ENCODE results near the gene GATA1.

The GATA1 gene

DNA sequence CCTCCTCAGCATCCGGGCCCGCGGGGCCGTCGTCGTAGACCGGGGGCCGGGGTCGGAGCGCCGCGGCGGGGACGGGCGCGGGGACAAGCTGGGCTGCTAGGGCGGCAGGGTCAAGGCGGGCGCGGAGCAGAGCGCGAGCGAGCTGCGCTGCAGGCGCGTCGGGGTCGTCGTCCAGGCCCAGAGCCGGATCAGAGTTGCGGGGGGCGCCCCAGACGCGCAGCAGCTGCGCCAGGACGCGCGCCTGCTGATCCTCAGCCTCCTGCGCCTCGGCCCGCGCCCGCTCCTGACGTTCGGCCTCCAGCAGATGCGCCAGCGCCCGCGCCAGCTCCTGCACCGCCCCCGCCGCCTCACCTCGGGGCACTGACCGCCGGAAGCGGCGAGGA, 45.5 kb downstream of the GATA1 start:
- ATAC-seq, result no peak
- TF ChIP-seq RARB (CRISPR knock-in tag; IDR thresholded peaks at IDR 0.05) (no peak), OSR1 (CRISPR knock-in tag; IDR thresholded peaks at IDR 0.05) (no peak), ARNTL (CRISPR knock-in tag; IDR thresholded peaks at IDR 0.05; ENCODE audit: borderline replicate concordance, low read depth) (no peak), TCF4 (CRISPR knock-in tag; IDR thresholded peaks at IDR 0.05; ENCODE audit: borderline replicate concordance) (no peak), TOX (CRISPR knock-in tag; IDR thresholded peaks at IDR 0.05; ENCODE audit: borderline replicate concordance) (no peak), ESRRG (CRISPR knock-in tag; IDR thresholded peaks at IDR 0.05) (no peak), ZNF8 (CRISPR knock-in tag; IDR thresholded peaks at IDR 0.05) (no peak), ZFP3 (CRISPR knock-in tag; IDR thresholded peaks at IDR 0.05) (no peak)
- TF ChIP-seq, protein P1, sequence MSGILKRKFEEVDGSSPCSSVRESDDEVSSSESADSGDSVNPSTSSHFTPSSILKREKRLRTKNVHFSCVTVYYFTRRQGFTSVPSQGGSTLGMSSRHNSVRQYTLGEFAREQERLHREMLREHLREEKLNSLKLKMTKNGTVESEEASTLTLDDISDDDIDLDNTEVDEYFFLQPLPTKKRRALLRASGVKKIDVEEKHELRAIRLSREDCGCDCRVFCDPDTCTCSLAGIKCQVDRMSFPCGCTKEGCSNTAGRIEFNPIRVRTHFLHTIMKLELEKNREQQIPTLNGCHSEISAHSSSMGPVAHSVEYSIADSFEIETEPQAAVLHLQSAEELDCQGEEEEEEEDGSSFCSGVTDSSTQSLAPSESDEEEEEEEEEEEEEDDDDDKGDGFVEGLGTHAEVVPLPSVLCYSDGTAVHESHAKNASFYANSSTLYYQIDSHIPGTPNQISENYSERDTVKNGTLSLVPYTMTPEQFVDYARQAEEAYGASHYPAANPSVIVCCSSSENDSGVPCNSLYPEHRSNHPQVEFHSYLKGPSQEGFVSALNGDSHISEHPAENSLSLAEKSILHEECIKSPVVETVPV (CRISPR knock-in tag; IDR thresholded peaks at IDR 0.05), result no peak

DNA sequence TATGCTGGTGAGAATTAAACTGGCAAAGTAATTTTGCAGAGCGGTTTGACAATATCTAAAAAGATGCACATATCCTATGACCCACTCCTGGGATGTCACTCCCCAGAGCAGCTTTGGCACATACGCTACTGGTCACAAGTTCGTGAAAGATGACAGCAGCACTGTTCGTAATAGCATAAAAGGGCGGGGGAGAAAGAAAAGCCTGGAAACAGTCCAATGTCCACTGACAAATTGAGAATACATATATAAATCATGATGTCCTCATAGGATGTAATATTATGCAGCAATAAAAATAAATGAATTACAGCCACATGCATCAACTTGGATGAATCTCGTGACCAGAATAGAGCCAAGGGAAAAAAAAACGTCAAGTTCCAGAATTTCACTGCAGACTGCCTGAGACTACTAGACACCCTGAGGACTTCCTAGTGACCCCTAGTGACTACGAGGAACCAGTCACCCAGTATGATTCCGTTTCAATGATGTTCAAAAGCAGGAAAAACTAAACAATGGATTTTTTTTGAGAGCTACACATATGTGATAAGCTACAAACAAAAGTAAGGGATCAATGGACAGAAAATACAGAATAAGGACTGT, 47.2 kb downstream of the GATA1 start:
- ATAC-seq, result peak; percentile 43
- TF ChIP-seq, protein P2, sequence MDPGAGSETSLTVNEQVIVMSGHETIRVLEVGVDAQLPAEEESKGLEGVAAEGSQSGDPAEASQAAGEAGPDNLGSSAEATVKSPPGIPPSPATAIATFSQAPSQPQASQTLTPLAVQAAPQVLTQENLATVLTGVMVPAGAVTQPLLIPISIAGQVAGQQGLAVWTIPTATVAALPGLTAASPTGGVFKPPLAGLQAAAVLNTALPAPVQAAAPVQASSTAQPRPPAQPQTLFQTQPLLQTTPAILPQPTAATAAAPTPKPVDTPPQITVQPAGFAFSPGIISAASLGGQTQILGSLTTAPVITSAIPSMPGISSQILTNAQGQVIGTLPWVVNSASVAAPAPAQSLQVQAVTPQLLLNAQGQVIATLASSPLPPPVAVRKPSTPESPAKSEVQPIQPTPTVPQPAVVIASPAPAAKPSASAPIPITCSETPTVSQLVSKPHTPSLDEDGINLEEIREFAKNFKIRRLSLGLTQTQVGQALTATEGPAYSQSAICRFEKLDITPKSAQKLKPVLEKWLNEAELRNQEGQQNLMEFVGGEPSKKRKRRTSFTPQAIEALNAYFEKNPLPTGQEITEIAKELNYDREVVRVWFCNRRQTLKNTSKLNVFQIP (CRISPR knock-in tag; IDR thresholded peaks at IDR 0.05; ENCODE audit: borderline replicate concordance, low read depth), result no peak
- TF ChIP-seq ARNTL (CRISPR knock-in tag; IDR thresholded peaks at IDR 0.05; ENCODE audit: borderline replicate concordance, low read depth) (no peak), SNAI2 (CRISPR knock-in tag; IDR thresholded peaks at IDR 0.05) (no peak), ZNF8 (CRISPR knock-in tag; IDR thresholded peaks at IDR 0.05) (no peak), CSDC2 (CRISPR knock-in tag; IDR thresholded peaks at IDR 0.05) (no peak), OSR1 (CRISPR knock-in tag; IDR thresholded peaks at IDR 0.05) (no peak), ESRRG (CRISPR knock-in tag; IDR thresholded peaks at IDR 0.05) (no peak), ZNF70 (CRISPR knock-in tag; IDR thresholded peaks at IDR 0.05) (no peak), ISL1 (CRISPR knock-in tag; IDR thresholded peaks at IDR 0.05) (no peak), ZNF565 (CRISPR knock-in tag; conservative IDR thresholded peaks at IDR 0.05; ENCODE audit: low read depth) (no peak), ZC3H10 (CRISPR knock-in tag; IDR thresholded peaks at IDR 0.05) (no peak), PPARA (CRISPR knock-in tag; IDR thresholded peaks at IDR 0.05; ENCODE audit: borderline replicate concordance) (no peak), TCF4 (CRISPR knock-in tag; IDR thresholded peaks at IDR 0.05; ENCODE audit: borderline replicate concordance) (no peak), RARB (CRISPR knock-in tag; IDR thresholded peaks at IDR 0.05) (no peak), ZFP30 (CRISPR knock-in tag; IDR thresholded peaks at IDR 0.05) (no peak)
- TF ChIP-seq, protein P1 (CRISPR knock-in tag; IDR thresholded peaks at IDR 0.05), result no peak
- TF ChIP-seq, protein P3, sequence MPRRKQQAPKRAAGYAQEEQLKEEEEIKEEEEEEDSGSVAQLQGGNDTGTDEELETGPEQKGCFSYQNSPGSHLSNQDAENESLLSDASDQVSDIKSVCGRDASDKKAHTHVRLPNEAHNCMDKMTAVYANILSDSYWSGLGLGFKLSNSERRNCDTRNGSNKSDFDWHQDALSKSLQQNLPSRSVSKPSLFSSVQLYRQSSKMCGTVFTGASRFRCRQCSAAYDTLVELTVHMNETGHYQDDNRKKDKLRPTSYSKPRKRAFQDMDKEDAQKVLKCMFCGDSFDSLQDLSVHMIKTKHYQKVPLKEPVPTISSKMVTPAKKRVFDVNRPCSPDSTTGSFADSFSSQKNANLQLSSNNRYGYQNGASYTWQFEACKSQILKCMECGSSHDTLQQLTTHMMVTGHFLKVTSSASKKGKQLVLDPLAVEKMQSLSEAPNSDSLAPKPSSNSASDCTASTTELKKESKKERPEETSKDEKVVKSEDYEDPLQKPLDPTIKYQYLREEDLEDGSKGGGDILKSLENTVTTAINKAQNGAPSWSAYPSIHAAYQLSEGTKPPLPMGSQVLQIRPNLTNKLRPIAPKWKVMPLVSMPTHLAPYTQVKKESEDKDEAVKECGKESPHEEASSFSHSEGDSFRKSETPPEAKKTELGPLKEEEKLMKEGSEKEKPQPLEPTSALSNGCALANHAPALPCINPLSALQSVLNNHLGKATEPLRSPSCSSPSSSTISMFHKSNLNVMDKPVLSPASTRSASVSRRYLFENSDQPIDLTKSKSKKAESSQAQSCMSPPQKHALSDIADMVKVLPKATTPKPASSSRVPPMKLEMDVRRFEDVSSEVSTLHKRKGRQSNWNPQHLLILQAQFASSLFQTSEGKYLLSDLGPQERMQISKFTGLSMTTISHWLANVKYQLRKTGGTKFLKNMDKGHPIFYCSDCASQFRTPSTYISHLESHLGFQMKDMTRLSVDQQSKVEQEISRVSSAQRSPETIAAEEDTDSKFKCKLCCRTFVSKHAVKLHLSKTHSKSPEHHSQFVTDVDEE (CRISPR knock-in tag; IDR thresholded peaks at IDR 0.05), result no peak
- TF ChIP-seq, protein P4, sequence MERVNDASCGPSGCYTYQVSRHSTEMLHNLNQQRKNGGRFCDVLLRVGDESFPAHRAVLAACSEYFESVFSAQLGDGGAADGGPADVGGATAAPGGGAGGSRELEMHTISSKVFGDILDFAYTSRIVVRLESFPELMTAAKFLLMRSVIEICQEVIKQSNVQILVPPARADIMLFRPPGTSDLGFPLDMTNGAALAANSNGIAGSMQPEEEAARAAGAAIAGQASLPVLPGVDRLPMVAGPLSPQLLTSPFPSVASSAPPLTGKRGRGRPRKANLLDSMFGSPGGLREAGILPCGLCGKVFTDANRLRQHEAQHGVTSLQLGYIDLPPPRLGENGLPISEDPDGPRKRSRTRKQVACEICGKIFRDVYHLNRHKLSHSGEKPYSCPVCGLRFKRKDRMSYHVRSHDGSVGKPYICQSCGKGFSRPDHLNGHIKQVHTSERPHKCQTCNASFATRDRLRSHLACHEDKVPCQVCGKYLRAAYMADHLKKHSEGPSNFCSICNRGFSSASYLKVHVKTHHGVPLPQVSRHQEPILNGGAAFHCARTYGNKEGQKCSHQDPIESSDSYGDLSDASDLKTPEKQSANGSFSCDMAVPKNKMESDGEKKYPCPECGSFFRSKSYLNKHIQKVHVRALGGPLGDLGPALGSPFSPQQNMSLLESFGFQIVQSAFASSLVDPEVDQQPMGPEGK (CRISPR knock-in tag; IDR thresholded peaks at IDR 0.05; ENCODE audit: borderline replicate concordance), result no peak
- TF ChIP-seq, protein P5, sequence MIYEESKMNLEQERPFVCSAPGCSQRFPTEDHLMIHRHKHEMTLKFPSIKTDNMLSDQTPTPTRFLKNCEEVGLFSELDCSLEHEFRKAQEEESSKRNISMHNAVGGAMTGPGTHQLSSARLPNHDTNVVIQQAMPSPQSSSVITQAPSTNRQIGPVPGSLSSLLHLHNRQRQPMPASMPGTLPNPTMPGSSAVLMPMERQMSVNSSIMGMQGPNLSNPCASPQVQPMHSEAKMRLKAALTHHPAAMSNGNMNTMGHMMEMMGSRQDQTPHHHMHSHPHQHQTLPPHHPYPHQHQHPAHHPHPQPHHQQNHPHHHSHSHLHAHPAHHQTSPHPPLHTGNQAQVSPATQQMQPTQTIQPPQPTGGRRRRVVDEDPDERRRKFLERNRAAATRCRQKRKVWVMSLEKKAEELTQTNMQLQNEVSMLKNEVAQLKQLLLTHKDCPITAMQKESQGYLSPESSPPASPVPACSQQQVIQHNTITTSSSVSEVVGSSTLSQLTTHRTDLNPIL (CRISPR knock-in tag; IDR thresholded peaks at IDR 0.05; ENCODE audit: low read depth), result no peak

Data from SK-N-SH treated with all-trans-retinoic acid at 6 μM for 48 hours (cell line).